HG03354 (cell line): Measurements from ENCODE around the gene UBN1.
"Not testable (repeated sequence)": the region's sequence is repeated elsewhere in the genome, so short reads cannot be mapped to it uniquely, and the experiment has no call there.

Experiments used
- ATAC-seq: cut with Tn5 transposase; IDR thresholded peaks from one replicate; pipeline ENCODE4 v1.9.1; 2021; ENCODE audit warnings: mild to moderate bottlenecking; ENCODE audit not compliant: unreplicated experiment, poor library complexity, severe bottlenecking

The UBN1 gene

DNA sequence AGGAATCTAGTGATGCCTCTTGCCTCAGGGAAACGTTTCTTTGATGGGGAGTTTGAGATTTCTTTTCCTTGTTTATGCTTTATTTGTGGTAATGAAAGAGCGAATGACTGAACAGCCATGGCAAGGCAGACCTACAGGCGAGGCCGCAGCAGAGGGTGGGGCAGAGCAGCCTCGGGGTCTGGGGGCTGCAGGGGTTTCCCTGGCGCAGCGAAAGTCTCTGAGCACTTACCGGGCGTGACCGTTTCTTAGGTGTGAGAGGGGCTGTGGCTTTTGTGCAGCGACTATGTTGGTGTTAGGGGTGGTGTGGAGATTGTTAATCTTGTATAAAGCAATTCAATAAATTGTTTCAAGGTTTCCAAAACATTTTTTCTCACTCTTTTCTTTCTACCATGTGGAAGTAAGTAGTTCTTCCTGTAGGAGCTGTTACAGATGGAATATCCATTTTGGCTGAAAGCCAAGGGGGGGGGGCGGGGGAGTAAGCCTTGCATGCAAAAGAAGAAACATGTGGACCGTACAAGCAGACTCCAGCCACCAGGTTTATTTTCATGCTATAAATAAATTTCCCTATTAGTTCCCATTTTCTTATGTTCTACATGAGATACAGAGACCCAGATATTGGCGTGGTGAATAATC lies 34.8 kb downstream of the UBN1 start:
- ATAC-seq, result no peak

DNA sequence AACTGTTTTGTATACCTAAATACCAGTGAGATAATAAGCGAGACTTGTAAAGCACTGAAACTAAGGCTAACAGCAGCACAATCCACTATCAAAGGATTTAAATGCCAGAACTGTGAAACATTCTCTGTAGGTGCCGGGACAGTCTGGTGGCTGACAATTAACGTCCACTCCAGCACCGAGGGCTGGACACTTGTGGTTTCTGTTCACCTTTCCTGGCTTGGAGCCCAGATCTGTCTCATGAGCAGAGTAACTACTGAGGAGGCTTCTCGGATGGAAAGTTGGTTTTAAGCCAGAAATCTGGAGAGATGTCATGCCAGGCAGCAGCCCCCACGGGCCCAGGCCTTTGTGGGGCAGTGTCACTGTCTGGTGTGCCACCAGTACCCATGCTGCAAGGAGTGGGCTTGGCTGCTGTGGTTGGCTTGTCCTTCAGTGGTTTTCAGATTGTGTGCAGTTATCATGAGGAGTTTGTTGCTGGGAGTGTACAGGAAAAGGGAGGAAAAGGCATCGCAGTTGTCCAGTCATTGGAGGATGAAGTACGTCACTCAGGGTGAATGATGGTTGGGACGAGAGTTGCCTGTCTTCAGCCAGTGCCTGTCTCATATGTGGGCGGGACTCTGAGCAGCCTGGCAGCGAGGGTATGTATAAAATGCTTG lies 35.5 kb downstream of the UBN1 start:
- ATAC-seq, result no peak

DNA sequence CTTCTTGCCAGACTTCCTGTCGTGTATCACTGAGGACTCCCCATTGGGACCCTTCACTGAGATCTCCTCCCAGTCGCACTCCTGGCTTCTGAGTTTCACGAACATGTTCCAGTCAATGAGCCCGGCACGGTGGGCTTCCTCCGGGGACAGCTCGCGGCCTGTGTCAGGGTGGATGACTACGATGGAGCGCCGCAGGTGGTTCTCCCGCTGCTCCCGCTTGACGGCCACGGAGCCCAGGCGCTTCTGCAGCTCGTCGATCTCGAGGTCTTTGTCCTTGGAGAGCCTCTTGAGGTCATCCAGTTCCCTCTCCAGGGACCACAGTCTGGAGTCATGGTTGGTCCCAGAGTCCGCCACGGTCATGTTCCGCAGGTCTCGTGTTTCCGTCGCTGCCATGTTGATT lies 36.2 kb downstream of the UBN1 start:
- no peak for ATAC-seq

DNA sequence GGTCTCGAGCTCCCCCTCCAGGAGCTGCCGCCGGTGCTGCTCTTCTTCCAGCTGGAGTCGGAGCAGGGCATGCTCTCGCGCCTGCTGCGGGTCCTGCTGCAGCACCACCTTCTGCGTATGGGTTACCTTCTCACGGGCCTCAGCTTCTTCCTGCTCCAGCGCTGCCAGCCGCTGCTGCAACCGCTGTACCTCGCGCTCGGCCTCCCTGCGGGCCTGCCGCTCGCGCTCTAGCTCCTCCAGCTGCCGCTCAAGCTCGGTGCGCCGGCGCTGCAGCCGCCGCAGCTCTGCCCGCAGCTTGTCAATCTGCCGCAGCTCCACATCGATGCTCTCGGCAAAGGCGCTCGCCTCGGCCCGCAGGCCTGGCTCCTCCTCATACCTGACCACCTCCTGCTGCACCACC lies 36.9 kb downstream of the UBN1 start:
- ATAC-seq, result no peak

DNA sequence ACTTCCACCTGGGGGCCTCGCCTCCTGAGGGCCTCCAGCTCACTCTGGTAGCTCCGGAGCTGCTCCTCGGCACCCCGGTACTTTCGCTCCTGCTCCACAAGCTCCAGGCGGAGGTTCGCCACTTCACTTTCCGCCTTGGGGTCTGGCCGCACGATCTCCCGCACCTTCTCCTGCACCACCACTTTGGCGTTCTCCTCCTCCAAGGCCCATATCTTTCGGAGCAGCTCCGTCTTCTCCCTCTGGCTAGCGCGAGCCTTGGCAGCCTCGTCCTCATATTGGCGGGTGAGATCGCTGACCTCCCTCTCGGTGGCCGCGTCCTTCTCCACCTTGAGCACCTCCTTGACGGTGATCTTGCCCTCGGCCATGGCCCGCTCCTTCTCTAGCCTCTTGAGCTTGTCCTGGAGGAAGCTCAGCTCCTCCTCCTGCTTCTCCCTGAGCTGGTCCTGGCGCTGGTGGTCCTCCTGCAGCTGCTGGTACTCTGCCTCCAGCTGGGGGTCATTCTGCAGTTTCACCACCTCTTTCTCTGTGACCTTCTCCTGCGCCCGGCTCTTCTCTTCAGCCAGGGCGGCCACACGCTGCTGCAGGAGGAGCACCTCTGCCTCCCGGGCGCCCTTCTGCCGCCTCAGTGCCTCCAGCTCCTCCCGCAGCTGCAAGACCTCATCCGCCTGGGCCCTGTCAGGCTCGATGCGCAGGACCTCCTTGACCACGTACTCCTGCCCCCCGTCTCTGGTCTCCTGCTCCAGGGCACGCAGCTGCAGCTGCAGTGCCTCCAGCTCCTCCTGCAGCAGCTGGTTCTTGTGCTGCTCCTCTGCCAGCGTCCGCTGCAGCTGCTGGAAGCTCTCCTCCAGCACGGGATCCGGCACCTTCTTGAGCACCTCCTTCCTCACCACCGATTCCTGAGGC lies 37.9 kb downstream of the UBN1 start:
- no peak for ATAC-seq

DNA sequence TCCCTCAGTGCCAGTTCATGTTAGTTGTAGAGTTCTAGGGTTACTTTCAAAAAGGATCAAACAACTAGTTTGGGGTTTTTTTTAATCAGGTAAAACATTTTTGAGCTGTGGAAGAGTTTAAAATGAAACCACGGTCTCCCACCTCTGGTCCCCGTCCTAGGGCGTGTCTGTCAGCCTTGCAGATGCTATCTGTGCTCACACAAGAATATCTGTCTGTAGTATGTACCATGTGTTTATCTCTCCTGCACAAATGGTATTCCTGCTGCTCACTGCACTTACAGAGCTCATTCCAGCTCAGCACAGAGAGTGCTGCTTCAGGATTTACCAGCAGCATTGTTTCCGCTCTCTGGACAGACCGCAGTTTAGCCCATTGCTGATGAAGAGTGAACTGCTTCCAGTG lies 38.9 kb downstream of the UBN1 start:
- ATAC-seq, result no peak

DNA sequence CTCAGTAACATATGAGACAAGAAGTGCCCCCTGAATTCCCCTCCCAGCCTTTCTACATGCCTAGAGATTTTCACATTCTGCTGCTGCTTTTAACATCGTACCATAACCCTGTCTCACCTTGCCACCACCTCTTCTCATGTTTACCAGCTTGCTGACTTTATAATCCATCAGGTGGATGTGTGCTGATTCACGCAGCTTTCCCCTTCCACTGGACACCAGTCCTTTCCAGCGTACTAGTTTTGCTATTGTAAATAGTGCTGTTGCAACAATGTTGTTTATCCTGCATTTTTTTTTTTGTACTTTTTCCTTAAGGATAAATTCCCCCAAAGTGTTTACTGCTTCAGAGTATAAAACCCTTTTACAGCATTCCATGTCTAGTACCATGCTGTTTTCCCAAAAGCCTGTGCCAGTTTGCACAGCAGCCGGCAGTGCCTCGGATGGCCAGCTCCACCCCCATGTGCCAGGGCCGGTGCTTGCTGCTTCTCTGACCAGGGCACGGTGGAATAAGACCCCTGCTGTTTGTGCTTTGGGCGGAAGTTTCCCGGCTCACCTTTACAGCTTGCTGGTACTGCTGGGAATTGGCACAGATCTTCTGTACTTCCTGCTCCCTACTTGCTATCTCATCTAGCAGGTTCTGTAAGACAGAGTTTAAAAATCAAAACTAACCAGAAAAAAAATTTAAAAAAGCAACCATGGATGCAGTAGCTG lies 41.3 kb downstream of the UBN1 start:
- no peak for ATAC-seq

DNA sequence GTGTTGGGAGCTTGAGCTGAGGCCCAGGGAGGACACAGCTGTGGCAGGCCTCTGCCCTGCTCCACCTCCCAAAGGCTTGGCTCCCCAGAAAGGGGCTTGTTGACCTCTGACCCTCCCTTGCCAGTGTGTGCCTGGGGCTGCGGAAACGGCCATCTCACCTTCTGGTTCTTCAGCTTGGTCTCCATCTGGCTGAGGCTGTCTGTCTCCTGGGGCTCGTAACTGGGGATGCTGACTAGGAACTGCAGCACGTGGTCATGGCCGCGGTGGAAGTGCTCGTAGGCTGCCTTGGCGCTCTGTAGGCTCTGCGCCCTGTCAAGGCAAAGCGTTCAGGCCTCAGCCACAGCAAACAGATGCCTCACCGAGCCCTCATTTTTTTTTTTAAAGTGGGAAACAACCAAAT lies 42.7 kb downstream of the UBN1 start:
- ATAC-seq, result no peak

DNA sequence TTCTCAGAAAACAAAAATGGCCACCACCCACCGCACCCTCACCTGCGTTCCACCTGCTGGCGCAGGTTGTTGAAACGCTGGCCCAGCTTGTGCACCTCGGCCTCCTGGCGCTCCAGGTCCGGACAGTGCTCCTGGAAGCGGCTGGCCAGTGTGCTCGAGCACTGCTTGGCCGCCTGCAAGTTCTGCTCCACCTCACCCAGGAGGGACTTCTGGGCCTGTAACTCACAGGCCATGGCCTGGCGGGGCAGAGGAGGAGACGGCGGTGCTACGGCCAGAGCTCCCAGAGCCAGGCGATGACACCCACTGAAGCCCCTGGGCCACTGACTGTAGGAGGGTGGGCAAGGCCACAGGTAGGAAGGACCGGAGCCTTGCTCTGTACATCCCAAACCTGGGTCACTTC lies 43.4 kb downstream of the UBN1 start:
- no peak for ATAC-seq

DNA sequence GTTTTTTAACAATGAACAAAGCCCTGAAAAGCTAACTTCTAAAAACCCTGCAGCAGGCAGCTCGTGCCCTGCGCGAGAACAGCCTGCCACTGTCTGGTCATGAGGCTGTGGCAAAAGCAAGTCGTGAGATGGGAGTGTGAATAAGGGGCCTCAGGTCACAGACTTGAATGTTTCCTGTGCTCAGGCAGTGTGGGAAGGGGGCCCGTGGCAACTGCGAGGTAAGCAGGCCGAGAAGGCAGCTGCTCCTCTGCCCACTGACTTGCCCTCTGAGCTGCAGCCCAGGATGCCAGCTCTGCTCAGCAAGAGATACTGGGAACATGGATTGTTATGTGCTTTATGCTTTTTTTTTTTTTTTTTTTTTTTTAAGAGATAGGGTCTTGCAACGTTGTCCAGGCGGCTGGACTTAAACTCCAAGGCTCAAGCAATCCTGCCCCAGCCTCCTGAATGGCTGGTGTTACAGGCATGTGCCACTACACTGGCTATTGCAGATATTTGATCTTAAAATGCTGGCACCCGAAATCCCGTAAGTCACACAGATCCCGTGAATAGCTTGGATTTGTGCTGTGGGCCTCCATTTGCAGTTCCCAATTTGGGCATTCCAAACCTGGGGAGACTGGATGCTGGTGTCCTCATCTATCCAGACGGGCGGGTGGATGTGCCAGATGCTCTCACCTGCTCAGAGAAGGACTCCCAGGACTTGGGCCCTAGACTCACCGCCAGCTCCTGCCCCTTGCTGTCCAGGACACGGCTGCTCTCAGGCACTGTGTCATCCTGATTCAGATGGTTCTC lies 44.0 kb downstream of the UBN1 start:
- ATAC-seq, result no peak

DNA sequence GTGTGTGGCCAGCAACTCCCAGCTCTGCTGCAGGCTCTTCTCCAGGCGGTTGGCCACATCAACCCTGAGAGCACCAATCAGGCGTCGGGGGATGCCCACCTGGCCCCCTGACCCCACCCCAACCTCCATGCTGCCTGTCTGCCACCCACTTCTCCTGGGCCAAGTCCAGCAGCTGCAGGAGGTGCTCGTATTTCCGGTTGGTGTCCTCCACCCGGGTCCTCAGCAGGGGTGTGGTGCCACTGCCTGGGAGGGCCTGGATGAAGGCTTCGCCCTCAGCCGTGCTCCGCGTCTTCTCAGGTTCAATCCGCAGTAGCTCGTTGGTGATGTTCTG lies 44.6 kb downstream of the UBN1 start:
- ATAC-seq, result no peak

DNA sequence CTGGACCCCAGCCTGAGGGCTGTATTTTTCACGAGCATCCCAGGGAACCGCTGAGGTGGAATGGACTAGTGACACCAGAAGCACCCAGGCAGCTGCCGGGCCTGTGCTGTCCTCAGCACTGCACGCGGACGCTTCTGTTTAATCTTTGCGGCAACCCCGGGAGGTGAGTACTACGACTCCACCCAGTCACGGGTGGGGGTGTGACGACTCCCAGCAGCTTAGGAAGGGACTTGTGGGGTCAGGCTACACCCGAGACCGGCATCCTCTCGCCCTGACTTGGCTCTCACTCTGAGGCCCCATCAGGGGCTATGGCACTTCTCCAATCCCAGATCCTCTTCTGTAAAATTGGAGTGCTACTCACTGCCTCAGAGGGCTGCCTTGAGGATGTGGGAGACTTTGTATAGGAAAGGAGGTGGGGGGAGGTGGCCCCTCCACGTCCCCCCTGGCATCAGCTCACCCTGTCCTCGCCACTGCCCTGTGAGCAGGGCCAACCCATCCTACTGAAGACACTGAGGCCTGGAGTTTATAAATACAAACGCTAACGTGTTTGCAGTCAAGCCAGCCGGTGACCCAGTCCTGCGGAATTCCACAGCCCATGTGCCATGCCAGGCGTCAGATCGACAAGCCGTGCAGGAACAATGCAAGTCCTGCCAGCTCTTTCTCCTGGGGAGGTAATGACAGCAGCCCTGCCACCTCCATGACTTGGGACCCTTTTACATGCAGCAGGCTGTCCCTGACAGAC lies 45.3 kb downstream of the UBN1 start:
- ATAC-seq, result no peak

DNA sequence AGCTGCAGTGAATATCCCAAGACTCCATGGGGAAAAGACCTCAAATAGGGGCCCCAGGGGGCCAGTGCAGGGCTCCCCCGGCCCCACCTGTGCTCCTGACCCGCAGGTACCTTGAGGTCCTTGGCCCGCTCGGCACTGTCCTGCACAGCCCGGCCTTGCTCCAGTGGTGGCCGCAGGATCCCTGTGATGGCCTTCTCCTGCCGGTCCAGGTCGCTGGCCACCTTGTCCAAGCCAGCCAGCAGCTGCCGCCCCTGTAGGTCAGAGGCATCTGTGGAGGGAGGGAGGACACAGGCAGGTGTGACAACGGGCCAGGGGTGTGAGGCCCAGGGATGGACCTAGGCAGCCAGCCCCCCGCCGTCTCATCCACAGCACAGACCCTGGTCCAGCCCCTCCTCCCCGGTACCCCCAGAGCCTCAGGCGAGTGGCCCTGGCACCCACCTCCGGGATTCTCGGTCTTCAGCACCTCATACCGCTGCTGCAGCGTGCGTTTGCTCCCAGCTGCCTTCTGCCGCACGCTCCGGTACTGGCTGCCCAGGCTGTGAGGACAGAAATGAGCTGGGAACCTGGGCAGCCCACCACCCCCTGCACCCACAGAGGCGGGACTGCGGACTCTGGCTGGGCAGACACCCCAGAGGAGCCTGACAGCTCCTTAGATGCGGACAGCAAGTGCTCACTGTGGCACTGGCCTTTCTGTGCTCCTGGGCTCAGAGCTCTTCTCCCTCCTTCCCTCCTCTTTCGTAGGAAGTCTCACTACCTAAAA lies 46.0 kb downstream of the UBN1 start:
- ATAC-seq, result no peak

DNA sequence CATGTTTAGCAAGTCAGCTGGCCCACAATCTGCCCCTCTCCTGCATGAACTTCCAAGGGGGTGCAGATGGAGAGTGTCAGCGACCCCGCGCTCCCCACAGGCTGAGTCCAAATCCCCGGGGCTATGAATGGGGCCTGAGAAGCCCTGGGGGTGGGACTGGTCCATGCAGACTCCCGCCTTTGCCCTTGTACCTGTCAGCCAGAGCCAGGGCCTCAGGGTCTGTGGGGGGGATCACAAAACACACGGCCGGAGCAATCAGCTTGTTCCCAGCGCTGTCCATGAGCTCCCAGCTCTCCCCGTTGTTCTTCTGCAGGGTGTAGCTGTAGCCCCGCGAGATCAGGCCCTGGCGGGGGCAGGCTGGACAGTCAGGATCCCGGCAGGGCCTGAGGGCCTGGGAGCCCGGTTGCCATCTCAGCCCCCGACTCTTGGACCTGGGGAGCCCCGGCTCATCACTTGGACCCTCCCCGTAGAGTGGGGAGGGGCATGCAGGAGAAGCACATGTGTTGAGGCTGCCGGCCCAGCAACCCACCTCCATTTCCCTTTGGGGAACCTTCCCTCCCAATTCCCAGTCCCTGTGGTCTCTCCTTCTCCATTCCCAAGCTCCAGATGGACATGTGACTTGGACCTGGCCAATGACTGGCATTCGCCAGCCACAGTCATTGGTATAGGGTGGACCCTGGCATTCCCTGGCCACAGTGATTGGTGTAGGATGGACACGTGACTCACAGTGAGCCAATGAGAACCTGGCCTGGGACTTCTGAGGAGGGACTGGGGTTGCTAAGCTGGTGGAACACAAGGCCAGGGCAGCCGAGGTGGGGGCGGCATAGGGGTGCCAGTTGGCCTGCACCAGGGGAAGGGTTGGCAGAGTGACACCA lies 47.2 kb downstream of the UBN1 start:
- no peak for ATAC-seq

DNA sequence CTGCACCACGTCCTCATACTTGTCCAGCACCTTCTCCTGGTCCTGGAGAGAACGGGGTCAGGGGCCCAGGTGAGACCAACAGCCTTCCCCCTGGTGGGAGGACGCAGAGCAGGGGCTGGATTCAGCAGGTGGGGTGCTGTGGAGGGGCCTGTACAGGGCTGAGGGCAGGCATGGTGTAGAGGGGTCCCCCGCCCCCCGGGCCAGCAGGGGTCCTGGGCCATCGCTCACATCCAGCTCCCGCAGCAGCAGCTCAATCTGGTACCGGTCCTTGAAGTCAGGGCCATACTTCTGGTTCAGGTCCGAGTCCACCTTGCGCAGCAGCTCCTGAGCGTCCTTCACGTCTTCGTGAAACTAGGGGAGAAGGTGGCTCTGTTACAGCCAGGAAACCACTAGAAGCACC lies 48.1 kb downstream of the UBN1 start:
- no peak for ATAC-seq

DNA sequence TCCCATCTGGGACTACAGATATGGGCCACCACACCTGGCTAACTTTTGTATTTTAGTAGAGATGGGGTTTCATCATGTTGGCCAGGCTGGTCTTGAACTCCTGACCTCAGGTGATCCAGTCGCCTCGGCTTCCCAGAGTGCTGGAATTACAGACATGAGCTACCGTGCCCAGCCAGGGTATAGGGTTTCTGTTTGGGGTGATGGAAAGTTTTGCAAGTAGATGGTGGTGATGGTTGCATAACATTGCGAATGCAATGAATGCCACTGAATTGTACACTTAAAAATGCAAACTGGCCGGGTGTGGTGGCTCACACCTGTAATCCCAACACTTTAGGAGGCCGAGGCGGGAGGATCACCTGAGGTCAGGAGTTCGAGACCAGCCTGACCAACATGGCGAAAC lies 49.5 kb downstream of the UBN1 start:
- ATAC-seq, result not testable (repeated sequence)

DNA sequence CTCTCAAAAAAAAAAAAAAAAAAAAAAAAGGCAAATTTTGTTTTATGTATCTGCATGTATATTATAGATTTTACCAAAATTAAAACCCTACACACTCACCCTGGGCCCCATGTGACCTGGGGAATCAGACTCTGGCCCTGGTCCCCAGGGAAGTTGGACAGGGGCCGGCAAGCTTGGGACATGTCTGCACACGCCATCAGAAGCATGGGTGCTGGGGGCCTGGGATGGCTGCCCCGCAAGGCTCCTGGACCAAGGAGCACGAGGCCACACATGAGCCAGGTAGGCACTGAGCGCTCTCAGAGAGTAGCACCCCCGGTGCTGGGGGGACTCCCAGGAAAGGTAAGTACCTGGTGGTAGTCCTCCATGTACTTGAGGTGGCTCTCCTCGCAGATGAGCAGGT lies 50.0 kb downstream of the UBN1 start:
- ATAC-seq, result no peak
